Endothelial cell (in vitro differentiated cells): ENCODE measurements around the gene ADAMTS18. TPM values are rescaled to one million over a fixed set of nuclear protein-coding genes. Genes with fewer than 3 reads are reported as not detected.

Experiments used
- DNase-seq: peaks from one replicate; pipeline ENCODE4 v3.0.0; 2021; ENCODE audit warnings: low spot score
- H3K27ac Mint-ChIP-seq: one replicate; pipeline ENCODE4 v1.8.0; 2021; ENCODE audit warnings: mixed read lengths, inconsistent platforms; ENCODE audit not compliant: unreplicated experiment
- H3K27me3 Mint-ChIP-seq: one replicate; pipeline ENCODE4 v1.8.0; 2021; ENCODE audit warnings: mild to moderate bottlenecking, moderate library complexity, mixed read lengths, inconsistent platforms; ENCODE audit not compliant: unreplicated experiment
- H3K36me3 Mint-ChIP-seq: one replicate; pipeline ENCODE4 v1.8.0; 2021; ENCODE audit warnings: mild to moderate bottlenecking, low read depth, mixed read lengths, inconsistent platforms; ENCODE audit not compliant: unreplicated experiment
- H3K4me1 Mint-ChIP-seq: one replicate; pipeline ENCODE4 v1.8.0; 2021; ENCODE audit warnings: mild to moderate bottlenecking, mixed read lengths, inconsistent platforms; ENCODE audit not compliant: unreplicated experiment
- H3K4me3 Mint-ChIP-seq: one replicate; pipeline ENCODE4 v1.8.0; 2021; ENCODE audit warnings: mild to moderate bottlenecking, mixed read lengths, inconsistent platforms; ENCODE audit not compliant: unreplicated experiment
- H3K9me3 Mint-ChIP-seq: one replicate; pipeline ENCODE4 v1.8.0; 2021; ENCODE audit warnings: mixed read lengths, inconsistent platforms; ENCODE audit not compliant: unreplicated experiment
- CTCF ChIP-seq: fragments of 200-600 bp; sonication (generic); IDR thresholded peaks from one replicate; pipeline ENCODE4 v1.5.0; 2021; ENCODE audit warnings: antibody characterized with exemption; ENCODE audit not compliant: unreplicated experiment
- total RNA-seq: library from RNA; stranded (reverse); fragmentation: NEBNext Ultra II Directional; extraction: Animal tissue kit (Norgen Biotek cat#: 25700); gene quantifications from one replicate; pipeline ENCODE4 v1.2.1, GENCODE V29; 2021; ENCODE audit not compliant: unreplicated experiment

ADAMTS18 gene
- total RNA-seq, 1 donor from 2014 or later: 0.69 TPM

GRCh38 chr16:77324729-77325128 lies 110.1 kb downstream of the ADAMTS18 start:
- no peak for TF ChIP-seq CTCF
- H3K4me1 Mint-ChIP-seq: no peaks in the 10 kb centered on the region

DNA sequence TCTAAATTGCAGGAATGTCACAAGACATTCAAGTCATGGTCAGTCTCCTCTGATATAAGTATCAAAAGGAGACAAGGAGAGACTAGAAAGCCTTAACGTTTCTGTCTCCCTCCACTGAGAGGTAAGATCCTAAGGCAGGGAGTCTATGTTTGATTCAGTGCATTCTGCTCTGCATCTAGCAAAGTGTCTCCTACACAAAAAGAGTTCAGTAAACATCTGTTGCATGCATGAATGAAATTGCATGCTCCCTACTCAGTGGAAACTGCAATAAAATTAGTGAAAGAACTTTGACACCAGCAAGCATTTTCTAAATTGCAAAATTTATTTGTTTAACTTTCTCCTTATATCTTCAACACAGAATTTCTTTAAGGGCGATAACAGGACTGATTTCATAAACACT lies 111.1 kb downstream of the ADAMTS18 start:
- Mint-ChIP-seq H3K9me3 (no peaks in the 10 kb centered on the region), H3K4me1 (no peaks in the 10 kb centered on the region)
- TF ChIP-seq CTCF: no peak

More at GRCh38 chr16:77324729-77325128, 110.1 kb downstream of the ADAMTS18 start:
- Mint-ChIP-seq H3K36me3 (no peaks in the 10 kb centered on the region), H3K9me3 (no peaks in the 10 kb centered on the region), H3K4me3 (no peak overlapping the region), H3K27ac (no peak overlapping the region), H3K27me3 (no peaks in the 10 kb centered on the region)
- DNase-seq: no peak

DNA sequence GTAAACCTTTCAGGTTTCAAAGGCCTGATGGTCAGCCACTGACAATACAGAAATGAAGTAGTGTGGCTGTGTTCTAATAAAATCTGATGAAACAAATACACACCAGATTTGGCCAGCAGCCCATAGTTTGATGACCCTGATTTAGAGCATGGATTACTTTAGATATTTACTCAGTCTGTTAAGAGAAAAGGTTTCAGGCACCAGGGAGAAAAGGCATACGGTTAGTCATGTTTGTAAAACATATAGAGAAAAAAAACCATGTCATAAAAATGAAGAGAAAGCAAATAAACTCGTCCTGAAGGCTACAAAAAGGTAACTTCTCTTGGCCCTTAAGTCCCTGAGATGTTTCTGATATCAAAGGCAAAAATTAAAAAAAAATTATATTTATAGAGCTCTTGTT lies 112.1 kb downstream of the ADAMTS18 start:
- no peak overlapping the region for H3K4me3 Mint-ChIP-seq
- TF ChIP-seq CTCF: no peak
- no peaks in the 10 kb centered on the region for H3K36me3 Mint-ChIP-seq
- no peak overlapping the region for H3K27ac Mint-ChIP-seq
- H3K4me1 Mint-ChIP-seq: no peaks in the 10 kb centered on the region
- no peak for DNase-seq
- H3K9me3 Mint-ChIP-seq: no peaks in the 10 kb centered on the region
- no peaks in the 10 kb centered on the region for H3K27me3 Mint-ChIP-seq

More for the DNA sequence above, 111.1 kb downstream of the ADAMTS18 start:
- Mint-ChIP-seq H3K27ac (no peak overlapping the region), H3K27me3 (no peaks in the 10 kb centered on the region), H3K4me3 (no peak overlapping the region), H3K36me3 (no peaks in the 10 kb centered on the region)
- DNase-seq: no peak

DNA sequence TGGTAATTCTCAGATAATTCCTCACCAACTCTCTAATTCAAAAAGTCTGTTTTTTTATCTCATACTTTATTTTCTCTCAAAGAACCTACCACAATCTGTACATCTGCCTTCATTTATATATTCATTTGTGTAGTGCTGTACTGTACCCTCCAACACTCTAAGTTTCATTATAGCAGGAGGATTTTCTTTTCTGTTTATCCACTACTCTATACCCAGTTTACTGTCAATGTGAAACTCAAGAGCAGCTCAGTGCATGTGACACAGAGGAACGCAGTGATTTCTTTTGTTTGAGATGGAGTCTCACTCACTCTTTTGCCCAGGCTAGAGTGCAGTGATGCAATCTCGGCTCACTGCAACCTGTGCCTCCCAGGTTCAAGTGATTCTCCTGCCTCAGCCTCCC lies 117.8 kb downstream of the ADAMTS18 start:
- Mint-ChIP-seq H3K4me3 (no peak overlapping the region), H3K27me3 (no peaks in the 10 kb centered on the region), H3K4me1 (no peaks in the 10 kb centered on the region), H3K27ac (no peak overlapping the region), H3K36me3 (no peaks in the 10 kb centered on the region), H3K9me3 (no peaks in the 10 kb centered on the region)
- no peak for DNase-seq
- TF ChIP-seq CTCF: no peak

GRCh38 chr16:77310877-77311276 lies 124.0 kb downstream of the ADAMTS18 start:
- no peak for TF ChIP-seq CTCF
- Mint-ChIP-seq H3K4me3 (no peak overlapping the region), H3K27me3 (no peaks in the 10 kb centered on the region), H3K36me3 (no peaks in the 10 kb centered on the region), H3K4me1 (no peaks in the 10 kb centered on the region), H3K27ac (no peak overlapping the region), H3K9me3 (no peaks in the 10 kb centered on the region)
- DNase-seq: no peak
